Pulmonary artery endothelial cell (primary cell): ENCODE measurements around the gene DESI2. TPM values are rescaled to one million over a fixed set of nuclear protein-coding genes. Genes with fewer than 3 reads are reported as not detected.

ENCODE experiments used
- DNase-seq: peaks from one replicate; pipeline ENCODE4 v3.0.0-alpha.2; 2011; ENCODE audit warnings: low read depth, low spot score
- total RNA-seq: library from RNA; depleted of rRNA; stranded (reverse); fragments of >200 nt; gene quantifications from 2 replicates; pipeline ENCODE4 v1.2.3, GENCODE V29; 2014

Gene DESI2
- 52.6 and 58.1 TPM in 2 replicates for total RNA-seq

DNA sequence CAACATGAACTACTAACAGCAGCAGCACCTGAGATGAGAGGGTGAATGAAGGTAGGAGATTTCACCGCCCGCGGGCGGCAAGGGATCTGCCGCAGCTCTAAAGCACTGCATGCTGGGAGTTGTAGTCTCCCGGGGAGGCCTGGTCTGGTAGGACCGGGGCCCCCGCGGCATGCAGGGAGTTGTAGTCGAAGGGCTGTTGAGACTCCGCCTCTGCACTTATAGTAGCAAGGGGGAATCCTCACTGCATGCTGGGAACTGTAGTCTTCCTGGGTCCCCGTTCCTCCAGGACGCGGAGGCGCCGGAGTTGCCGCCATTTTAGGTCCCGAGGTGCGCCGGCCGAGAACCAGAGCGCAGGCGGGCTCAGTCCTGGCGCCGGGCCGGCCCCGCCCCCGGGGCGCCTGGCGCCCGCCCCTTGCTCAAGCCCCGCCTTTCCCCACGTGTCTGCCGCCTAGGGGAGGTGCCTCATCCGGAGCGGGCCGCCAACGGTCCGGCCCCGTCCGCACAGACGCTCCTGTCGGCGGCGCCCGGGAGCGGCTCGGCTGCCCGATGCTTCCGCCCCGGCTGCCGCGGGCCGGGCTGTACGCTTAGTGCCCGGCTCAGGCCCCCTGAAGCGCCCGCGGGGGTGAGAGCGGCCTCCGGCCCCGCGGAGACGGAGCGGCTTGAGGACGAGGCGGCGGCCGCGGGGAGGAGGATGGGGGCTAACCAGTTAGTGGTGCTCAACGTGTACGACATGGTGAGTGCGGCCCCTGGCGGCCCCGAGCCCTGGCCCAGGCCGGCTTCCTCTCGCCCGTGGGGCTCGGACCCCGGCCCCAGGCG lies at the start of gene DESI2:
TSS of gene DESI2 (plus strand) at position 504 of the 816 bp plus-strand sequence. CDS start at position 692, 188 bp downstream.
- peak; percentile 99 for DNase-seq

DNA sequence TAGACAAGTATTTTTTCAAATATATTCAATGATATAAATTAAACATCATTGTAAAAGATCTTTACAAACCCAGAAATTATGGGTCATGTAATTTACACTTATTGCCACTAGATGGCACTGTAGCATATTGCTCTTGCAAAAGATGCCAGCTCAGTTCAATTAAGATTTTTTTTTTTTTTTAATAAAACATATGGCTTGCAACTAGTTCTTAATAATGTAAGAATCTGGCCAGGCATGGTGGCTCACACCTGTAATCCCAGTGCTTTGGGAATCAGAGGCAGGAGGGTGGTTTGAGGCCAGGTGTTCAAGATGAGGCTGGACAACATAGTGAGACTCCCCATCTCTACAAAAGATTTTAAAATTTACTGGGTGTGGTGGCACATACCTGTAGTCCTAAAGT lies 49.4 kb upstream of the DESI2 start:
- no peak for DNase-seq

- DNase-seq = no peak
Observed at GRCh38 chr1:244605835-244606370, 47.0 kb upstream of the DESI2 start.

DNA sequence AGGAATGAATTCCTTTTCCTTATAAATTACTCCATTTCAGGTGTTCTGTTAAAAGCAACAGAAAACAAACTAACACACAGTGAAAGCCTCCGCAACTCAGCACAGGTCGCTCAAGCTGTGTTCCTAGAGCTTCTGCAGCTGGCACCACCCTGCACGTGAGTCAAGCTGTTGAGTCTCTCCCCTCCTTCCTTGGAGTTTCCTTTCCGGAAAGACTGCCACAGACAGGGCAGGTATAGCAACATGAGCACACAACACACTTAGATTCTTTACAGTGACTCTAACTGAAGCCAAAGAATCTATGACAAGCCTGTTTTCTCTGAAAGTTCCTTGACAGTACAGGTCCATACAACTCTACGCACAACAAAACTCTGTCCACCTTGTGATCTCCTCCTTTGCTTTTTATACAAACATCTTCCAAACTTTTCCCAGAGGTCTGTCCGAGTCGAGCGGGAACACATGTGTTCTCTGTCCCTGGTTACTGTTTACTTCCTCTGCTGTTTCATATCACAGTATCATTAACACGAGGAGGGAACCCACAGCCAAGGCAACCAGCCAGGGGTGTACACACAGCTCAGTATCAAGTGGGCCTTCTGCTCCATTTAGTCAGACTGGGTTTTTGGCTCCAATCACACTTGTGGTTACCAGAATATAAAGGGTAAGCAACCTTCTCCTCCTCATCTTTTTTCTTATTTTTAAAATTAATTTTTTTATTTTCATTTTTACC lies 38.7 kb upstream of the DESI2 start:
- no peak for DNase-seq

DNA sequence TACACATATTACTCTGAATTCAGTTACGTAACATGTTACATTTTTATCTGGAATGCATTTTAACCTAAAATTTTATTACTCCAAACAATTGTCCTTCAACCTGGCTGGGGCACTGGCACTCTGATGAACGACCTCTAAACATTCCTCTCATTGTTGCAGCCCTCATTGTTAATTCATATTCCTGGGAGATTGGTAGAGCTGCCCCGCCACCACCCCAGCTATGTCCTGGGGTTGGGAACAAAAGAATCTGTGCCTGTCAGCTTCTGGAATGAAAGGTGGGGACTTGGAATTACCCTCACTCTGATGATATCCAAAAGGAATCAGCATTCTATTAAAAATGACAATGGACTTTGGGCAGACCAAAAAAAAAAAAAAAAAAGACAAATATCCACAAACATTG lies 38.0 kb upstream of the DESI2 start:
- DNase-seq = no peak

- DNase-seq = no peak
Observed at GRCh38 chr1:244615301-244615700, 37.6 kb upstream of the DESI2 start.

GRCh38 chr1:244626709-244627108 lies 26.2 kb upstream of the DESI2 start:
- no peak for DNase-seq

GRCh38 chr1:244628789-244629188 lies 24.1 kb upstream of the DESI2 start:
- DNase-seq = no peak

GRCh38 chr1:244633140-244633539 lies 19.8 kb upstream of the DESI2 start:
- no peak for DNase-seq

DNA sequence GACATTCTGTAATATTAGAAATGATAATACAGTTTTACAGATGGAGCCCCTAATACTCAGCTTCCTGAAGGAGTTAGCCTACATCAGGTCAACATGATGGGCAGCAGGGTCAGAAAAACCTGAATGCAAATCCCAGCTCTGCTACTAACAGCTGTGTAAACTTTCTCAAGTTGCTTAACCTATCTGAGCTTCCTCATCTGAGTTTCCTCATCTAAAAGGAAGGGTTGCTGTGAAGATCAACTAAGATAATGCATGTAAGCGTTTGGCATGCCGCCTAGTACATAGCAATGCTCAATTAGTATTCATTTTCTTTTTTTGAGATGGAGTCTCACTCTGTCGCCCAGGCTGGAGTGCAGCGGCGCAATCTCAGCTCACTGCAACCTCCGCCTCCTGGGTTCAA lies 18.4 kb upstream of the DESI2 start:
- no peak for DNase-seq

GRCh38 chr1:244636488-244637259 lies 16.3 kb upstream of the DESI2 start:
- no peak for DNase-seq

DNA sequence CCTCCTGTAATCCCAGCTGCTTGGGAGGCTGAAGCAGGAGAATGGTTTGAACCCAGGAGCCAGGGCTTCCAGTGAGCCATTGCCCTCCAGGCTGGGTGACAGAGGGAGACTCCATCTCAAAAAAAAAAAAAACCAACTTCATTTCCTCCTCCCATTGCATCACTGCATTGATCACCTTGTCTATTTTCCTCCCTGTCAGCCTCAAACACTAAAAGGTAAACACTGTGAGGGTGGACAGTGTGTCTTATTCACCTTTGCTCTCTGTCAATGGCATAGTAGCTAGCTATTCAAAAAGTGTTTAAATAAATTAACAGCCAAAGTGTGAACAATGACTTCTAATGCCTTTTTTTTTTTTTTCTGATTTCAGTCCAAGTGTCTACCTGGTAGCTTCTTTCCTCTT lies 13.4 kb upstream of the DESI2 start:
- no peak for DNase-seq

GRCh38 chr1:244640917-244641316 lies 12.0 kb upstream of the DESI2 start:
- DNase-seq = no peak

GRCh38 chr1:244642526-244642925 lies 10.4 kb upstream of the DESI2 start:
- DNase-seq = no peak

GRCh38 chr1:244642988-244643387 lies 9.9 kb upstream of the DESI2 start:
- DNase-seq = no peak

DNA sequence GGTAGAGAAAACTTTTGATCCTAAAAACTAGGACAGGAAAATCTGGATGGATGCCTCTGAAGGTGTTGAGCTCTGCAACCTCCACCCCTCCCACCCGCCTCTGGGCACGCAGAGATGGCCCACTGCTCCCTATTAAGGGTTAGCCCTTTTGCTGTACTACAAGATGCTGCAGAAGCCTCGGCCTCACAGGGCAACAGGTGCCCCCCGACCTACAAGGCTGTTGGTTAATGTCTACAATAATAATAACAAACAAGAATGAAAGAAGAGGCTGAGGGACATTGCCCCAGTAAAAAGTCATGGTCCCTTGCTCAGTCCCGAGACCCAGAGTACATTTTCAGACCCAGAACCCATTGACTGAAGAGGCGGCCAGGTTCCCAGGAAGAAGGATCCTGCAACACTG lies 7.5 kb upstream of the DESI2 start:
- DNase-seq = no peak

GRCh38 chr1:244645890-244646289 lies 7.0 kb upstream of the DESI2 start:
- no peak for DNase-seq

GRCh38 chr1:244647819-244648218 lies 5.1 kb upstream of the DESI2 start:
- DNase-seq = no peak

DNA sequence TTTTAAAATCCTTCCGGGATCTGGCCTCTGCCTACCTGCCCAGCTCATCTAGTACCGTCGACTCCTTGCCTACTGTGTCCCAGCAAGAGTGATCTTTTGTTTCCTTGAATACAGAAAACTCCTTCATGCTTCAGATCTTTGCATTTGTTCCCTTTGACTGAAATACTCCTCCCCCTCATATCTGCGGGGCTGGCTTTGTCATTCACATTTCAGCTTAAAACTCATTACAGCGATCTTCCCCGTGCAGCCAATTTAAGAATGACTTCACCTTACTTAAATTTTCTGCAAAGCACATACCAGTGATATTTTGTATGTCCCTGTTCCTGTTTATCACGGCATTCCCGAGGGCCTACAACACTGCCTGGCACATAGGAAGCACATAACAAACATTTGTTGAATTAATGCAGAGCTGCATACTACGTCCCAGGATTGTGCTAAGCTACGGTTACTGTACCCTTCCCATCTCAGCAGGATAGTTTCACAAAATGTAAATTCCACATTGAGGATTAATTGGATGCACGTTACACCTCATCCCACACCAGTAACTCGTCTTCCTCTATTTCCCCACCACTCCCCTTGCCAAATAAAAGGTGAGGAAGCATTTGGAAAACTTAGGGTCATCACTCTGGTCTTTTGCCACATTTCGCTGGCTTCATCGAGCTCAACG lies 837 bp upstream of the DESI2 start:
- no peak for DNase-seq

- DNase-seq = no peak
Observed at GRCh38 chr1:244653439-244654107, 647 bp downstream of the DESI2 start.
